HG03439 (cell line): ENCODE data around the gene CDC27.
"Not testable (repeated sequence)": the region's sequence is repeated elsewhere in the genome, so short reads cannot be mapped to it uniquely, and the experiment has no call there.

Source experiments
- ATAC-seq: cut with Tn5 transposase; IDR thresholded peaks from one replicate; pipeline ENCODE4 v1.9.1; 2021; ENCODE audit warnings: mild to moderate bottlenecking, moderate library complexity; ENCODE audit not compliant: unreplicated experiment

Gene CDC27

DNA sequence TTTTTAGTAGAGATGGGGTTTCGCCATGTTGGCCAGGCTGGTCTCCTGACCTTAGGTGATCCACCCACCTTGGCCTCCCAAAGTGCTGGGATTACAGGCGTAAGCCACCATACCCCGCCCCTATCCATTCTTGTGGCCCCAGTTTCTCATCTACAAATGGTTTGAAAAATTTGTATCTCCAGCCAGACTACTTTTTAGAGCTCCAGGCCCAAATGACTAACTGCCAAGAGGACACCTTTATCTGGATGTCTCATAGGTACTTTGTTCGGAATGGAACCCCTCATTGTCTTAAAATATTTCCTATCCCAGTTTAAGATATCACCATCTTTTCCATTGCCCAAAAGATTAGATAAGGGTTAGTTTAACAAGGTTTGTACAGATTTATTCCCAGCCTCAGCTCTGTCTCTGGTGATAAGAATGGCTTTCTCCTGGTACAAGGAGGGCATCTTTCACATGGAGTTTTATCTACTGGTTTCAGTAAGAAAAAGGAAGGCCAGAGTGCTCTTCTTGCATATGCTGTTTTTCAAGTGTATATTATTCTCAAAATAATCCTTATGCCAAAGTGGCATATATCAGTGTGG lies 4.9 kb upstream of the CDC27 start:
- no peak for ATAC-seq

- no peak for ATAC-seq
These were observed 3.5 kb upstream of the CDC27 start for GRCh38 chr17:47192554-47192953.

DNA sequence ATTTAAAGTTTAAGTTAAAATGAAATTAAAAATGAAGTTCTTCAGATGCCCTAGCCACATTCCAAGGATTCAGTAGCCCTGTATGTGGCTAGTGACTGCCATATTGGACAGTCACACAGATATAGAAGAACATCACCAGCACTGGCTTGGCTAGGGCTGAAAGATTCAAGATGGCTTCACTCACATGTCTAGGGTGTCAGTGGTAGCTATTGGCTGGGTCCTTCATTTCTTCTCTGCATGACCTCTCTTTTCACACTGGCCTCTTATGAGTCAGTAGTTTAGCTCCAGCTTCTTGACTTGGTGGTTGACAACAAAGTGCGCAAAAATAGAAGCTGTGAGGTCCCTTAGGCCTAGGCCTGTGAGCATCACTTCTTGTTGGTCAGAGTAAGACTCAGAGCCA lies 1.7 kb upstream of the CDC27 start:
- no peak for ATAC-seq

DNA sequence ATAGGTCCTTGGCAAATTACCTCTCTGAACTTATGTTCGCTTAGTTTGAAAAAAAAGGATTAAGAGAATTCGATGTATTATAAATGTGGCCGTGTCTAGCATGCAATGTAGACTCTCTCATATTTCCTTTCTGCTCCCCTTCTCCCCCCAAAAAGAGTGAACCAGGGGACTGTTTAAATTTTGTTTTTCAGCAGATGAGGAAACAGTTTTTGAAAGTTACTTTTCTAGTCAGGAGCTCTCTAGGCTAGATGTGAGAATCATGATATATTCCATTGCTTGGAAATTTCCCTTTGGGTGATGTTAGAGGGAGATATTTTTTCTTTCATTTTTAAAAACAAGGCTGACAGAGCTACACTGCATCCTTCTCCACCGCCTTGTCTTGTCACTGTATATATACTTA lies 1.1 kb upstream of the CDC27 start:
- no peak for ATAC-seq

DNA sequence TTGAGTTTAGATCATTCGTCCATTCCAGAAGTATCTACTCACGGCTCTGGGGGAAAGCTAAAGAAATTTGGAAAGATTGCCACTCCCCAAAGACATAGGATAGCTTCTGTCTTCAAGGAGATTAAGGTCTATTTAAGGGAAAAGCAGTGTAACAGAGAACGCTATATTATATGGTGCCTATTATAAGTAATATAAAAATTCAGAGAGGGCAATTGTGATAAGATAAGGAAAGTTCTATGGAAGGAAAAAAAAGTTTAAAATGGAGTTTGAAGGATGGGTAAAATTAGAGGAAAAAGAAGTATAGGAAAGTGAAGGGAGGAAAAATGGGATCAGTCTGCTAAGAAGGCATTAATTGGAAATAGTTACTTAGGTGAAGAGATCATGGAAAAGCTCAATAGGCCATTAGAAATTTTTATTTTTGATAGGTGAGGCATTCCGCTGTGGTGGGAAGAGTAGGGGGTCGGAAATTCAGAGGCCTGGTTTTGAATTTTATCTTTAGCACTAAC lies 690 bp upstream of the CDC27 start:
- no peak for ATAC-seq

- ATAC-seq = no peak
These were observed 722 bp downstream of the CDC27 start for GRCh38 chr17:47188271-47188875.

DNA sequence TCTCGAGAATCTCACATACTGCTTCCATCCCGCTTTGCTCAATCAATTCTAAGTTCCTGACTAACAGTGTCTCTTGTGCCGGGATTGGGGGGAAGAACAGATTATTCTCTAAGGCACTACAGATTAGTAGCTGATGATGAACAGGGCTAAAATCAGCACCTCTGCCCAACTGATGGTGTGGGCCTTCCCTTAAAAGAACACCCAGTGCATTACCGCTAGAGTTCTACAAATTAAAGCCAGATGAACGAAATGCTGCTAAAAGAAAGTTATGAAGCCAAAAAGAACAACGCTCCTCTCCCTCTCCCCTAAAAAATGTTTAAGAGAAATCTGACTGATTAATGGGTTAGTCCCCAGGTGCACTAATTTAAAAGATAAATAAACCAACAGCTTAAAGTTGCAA lies 4.4 kb downstream of the CDC27 start:
- ATAC-seq = no peak

DNA sequence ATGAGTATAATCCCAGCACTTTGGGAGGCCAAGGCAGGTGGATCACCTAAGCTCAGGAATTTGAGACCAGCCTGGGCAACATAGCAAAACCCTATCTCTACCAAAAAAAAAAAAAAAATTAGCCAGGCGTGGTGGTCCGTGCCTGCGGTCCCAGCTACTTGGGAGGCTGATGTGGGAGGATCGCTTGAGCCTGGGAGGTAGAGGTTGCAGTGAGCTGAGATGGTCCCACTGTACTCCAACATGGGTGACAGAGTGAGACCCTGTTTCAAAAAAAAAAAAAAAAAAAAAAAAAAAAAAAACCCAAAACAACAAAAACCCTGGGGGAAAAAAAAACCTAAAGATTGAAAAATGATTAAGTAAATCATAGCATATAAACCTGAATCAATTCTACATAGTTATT lies 8.1 kb downstream of the CDC27 start:
- not testable (repeated sequence) for ATAC-seq

DNA sequence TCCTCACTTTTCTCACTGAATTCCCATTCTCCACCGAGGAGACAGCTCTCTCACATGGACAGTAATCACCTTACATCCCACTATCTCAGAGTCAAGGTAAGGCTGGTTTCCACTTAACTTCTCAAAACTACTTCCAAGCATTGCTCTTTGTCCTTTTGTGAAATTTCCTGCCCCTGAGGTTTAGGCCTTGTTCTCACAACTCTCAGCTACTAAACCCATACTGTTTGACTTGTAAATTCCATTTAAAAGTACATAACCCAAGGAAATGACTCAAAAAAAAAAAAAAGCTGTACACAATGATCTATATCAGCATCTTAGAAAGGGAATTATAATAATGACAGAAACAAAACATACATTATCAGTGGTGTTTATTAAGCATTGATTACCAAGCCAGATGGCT lies 8.8 kb downstream of the CDC27 start:
- ATAC-seq = no peak

- ATAC-seq = no peak
These were observed 10.0 kb downstream of the CDC27 start for GRCh38 chr17:47179141-47179540.

GRCh38 chr17:47177261-47177660 lies 11.8 kb downstream of the CDC27 start:
- ATAC-seq = no peak

GRCh38 chr17:47176389-47176826 lies 12.7 kb downstream of the CDC27 start:
- no peak for ATAC-seq

DNA sequence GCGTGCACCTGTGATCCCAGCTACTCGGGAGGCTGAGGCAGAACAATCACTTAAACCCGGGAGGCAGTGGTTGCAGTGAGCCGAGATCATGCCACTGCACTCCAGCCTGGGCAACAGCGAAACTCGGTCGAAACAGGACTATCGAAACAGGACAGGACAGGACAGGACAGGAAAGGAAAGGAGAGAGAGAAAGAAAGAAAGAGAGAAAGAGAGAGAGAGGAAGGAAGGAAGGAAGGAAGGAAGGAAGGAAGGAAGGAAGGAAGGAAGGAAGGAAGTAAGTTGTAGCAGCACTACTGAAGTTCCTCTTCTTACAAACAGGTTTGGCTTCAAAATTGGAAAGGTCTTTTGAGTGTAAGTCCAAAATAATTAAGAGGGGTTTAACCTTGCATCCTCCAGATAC lies 14.3 kb downstream of the CDC27 start:
- ATAC-seq = not testable (repeated sequence)

- ATAC-seq = no peak
These were observed 16.2 kb downstream of the CDC27 start for GRCh38 chr17:47172696-47173565.

- ATAC-seq = no peak
These were observed 18.4 kb downstream of the CDC27 start for GRCh38 chr17:47170710-47171109.

DNA sequence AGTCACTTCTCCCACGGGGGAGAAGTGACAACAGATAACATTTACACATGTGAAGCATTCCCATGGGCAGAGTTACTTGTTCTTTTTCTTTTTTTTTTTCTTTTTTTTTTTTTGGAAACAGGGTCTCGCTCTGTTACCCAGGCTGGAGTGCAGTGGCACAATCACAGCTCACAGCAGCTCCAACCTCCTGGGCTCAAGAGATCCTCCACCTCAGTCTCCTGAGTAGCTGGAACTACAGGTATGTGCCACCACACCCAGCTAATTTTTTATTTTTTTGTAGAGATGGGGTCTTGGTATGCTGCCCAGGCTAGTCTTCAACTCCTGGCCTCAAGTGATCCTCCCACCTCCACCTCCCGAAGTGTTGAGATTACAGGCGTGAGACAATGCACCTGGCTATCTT lies 20.2 kb downstream of the CDC27 start:
- not testable (repeated sequence) for ATAC-seq

DNA sequence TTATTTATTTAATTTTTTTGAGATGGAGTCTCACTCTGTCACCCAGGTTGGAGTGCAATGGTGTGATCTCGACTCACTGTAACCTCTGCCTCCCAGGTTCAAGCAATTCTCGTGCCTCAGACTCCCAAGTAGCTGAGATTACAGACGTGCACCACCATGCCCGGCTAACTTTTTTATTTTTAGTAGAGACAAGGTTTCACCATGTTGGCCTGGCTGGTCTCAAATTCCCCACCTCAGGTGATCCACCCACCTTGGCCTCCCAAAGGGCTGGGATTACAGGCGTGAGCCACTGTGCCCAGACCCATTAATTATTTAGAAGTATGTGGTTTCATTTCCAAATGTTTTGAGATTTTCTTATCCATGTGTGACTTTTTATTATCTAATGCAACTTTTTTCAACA lies 22.2 kb downstream of the CDC27 start:
- not testable (repeated sequence) for ATAC-seq

DNA sequence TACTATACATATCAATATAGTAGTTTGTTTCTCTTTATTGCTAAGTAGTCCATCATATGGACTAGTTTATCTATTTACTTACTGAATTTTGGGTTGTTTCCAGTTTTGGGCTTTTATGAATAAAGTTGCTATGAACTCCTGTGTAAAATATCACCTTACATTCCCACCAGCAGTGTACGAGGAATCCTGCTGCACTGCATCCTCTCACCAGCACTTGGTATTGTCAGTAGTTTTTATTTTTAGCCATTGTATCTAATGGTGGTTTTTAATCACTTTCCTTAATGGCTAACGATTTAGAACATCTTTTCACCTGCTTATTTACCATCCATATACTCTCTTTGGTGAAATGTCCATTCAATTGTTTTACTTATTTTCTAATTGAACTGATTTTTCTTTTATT lies 24.0 kb downstream of the CDC27 start:
- no peak for ATAC-seq

- ATAC-seq = no peak
These were observed 24.8 kb downstream of the CDC27 start for GRCh38 chr17:47164263-47164662.

GRCh38 chr17:47162013-47162622 lies 27.0 kb downstream of the CDC27 start:
- no peak for ATAC-seq

GRCh38 chr17:47159315-47159714 lies 29.8 kb downstream of the CDC27 start:
- ATAC-seq = no peak
